KOPT-K1 (cell line): ENCODE results near the gene ZBTB9.

Experiments
- H3K27ac ChIP-seq: fragments of 200-600 bp; sonication (generic); 2 replicates; pipeline ENCODE4 v1.5.1; 2016; ENCODE audit warnings: antibody characterized with exemption, mild to moderate bottlenecking, low read depth, low read length; ENCODE audit not compliant: poor library complexity, severe bottlenecking
- H3K36me3 ChIP-seq: fragments of 200-600 bp; sonication (generic); 2 replicates; pipeline ENCODE4 v1.5.1; 2017; ENCODE audit warnings: antibody characterized with exemption, mild to moderate bottlenecking, low read length, moderate library complexity; ENCODE audit not compliant: insufficient read depth
- H3K9me3 ChIP-seq: fragments of 200-600 bp; sonication (generic); 2 replicates; pipeline ENCODE4 v1.5.1; 2017; ENCODE audit warnings: antibody characterized with exemption, low read length, mild to moderate bottlenecking; ENCODE audit not compliant: insufficient read depth, poor library complexity, severe bottlenecking

ZBTB9 gene

GRCh38 chr6:33427585-33428223 is 26.7 kb upstream of the ZBTB9 start:
- Histone ChIP-seq H3K36me3 (peaks cover 12% of the 10 kb centered on the region; the same call in 1 of the 2 replicates), H3K27ac (peak overlapping the region; percentile 48)

GRCh38 chr6:33428224-33428965 is 26.0 kb upstream of the ZBTB9 start:
- Histone ChIP-seq H3K27ac (peak overlapping the region; percentile 48), H3K9me3 (no peaks in the 10 kb centered on the region), H3K36me3 (peaks cover 9% of the 10 kb centered on the region; the same call in 1 of the 2 replicates)

More at GRCh38 chr6:33427585-33428223, 26.7 kb upstream of the ZBTB9 start:
- no peaks in the 10 kb centered on the region for H3K9me3 ChIP-seq

GRCh38 chr6:33428966-33429749 is 25.2 kb upstream of the ZBTB9 start:
- H3K36me3 ChIP-seq: peaks cover 5% of the 10 kb centered on the region; the same call in 1 of the 2 replicates
- H3K27ac ChIP-seq: peak overlapping the region; percentile 48

GRCh38 chr6:33429750-33430052 is 24.7 kb upstream of the ZBTB9 start:
- H3K36me3 ChIP-seq: peaks cover 6% of the 10 kb centered on the region; the same call in 1 of the 2 replicates
- no peaks in the 10 kb centered on the region for H3K9me3 ChIP-seq
- peak overlapping the region; percentile 48 for H3K27ac ChIP-seq

More at GRCh38 chr6:33428966-33429749, 25.2 kb upstream of the ZBTB9 start:
- no peaks in the 10 kb centered on the region for H3K9me3 ChIP-seq

- H3K27ac ChIP-seq: peak overlapping the region; percentile 23
- no peaks in the 10 kb centered on the region for H3K9me3 ChIP-seq
- H3K36me3 ChIP-seq: peaks cover 11% of the 10 kb centered on the region
Observed at GRCh38 chr6:33430334-33430733, 24.0 kb upstream of the ZBTB9 start.

GRCh38 chr6:33430991-33431879 is 23.1 kb upstream of the ZBTB9 start:
- Histone ChIP-seq H3K36me3 (peaks cover 20% of the 10 kb centered on the region), H3K9me3 (no peaks in the 10 kb centered on the region), H3K27ac (peak overlapping the region; percentile 83)

GRCh38 chr6:33431880-33432541 is 22.4 kb upstream of the ZBTB9 start:
- peak overlapping the region; percentile 83 for H3K27ac ChIP-seq
- no peaks in the 10 kb centered on the region for H3K9me3 ChIP-seq
- H3K36me3 ChIP-seq: peaks cover 27% of the 10 kb centered on the region

- Histone ChIP-seq H3K36me3 (peaks cover 33% of the 10 kb centered on the region), H3K9me3 (no peaks in the 10 kb centered on the region), H3K27ac (peak overlapping the region; percentile 83)
Observed at GRCh38 chr6:33432546-33432945, 21.8 kb upstream of the ZBTB9 start.

- Histone ChIP-seq H3K9me3 (no peaks in the 10 kb centered on the region), H3K36me3 (peaks cover 38% of the 10 kb centered on the region), H3K27ac (peak overlapping the region; percentile 83)
Observed at GRCh38 chr6:33433001-33433543, 21.3 kb upstream of the ZBTB9 start.

GRCh38 chr6:33433544-33434191 is 20.7 kb upstream of the ZBTB9 start:
- peaks cover 44% of the 10 kb centered on the region for H3K36me3 ChIP-seq
- H3K27ac ChIP-seq: peak overlapping the region; percentile 83
- H3K9me3 ChIP-seq: no peaks in the 10 kb centered on the region

GRCh38 chr6:33434961-33435360 is 19.4 kb upstream of the ZBTB9 start:
- H3K36me3 ChIP-seq: peaks cover 57% of the 10 kb centered on the region
- H3K9me3 ChIP-seq: no peaks in the 10 kb centered on the region
- H3K27ac ChIP-seq: no peak overlapping the region

- peaks cover 84% of the 10 kb centered on the region for H3K36me3 ChIP-seq
- H3K9me3 ChIP-seq: no peaks in the 10 kb centered on the region
- no peak overlapping the region for H3K27ac ChIP-seq
Observed at GRCh38 chr6:33437666-33438065, 16.7 kb upstream of the ZBTB9 start.

- Histone ChIP-seq H3K36me3 (peaks cover 95% of the 10 kb centered on the region), H3K9me3 (no peaks in the 10 kb centered on the region)
Observed at GRCh38 chr6:33438978-33439594, 15.3 kb upstream of the ZBTB9 start.

More at GRCh38 chr6:33438978-33439594, 15.3 kb upstream of the ZBTB9 start:
- H3K27ac ChIP-seq: no peak overlapping the region
